Right atrium auricular region (tissue), 2 donors: ENCODE data around the gene SPTLC3. TPM values are rescaled to one million over a fixed set of nuclear protein-coding genes. Genes with fewer than 3 reads are reported as not detected.

Experiments
- DNase-seq: peaks from one replicate; pipeline ENCODE4 v3.0.0-alpha.2; 2019; ENCODE audit warnings: low spot score
- H3K27ac ChIP-seq, 2 donors: fragments of 200-600 bp; sonication (generic); 1 replicate in 1 of 2; 2 replicates in 1 of 2; pipeline ENCODE4 v1.5.1; 2016 to 2019
- H3K27me3 ChIP-seq, 2 donors: fragments of 200-600 bp; sonication (generic); one replicate each; pipeline versions ENCODE4 v1.5.1 to v1.6.0; 2017 to 2019
- H3K36me3 ChIP-seq: fragments of 200-600 bp; sonication (generic); one replicate; pipeline ENCODE4 v1.5.1; 2016
- H3K4me1 ChIP-seq, 2 donors: fragments of 200-600 bp; sonication (generic); one replicate each; pipeline versions ENCODE4 v1.5.1 to v1.6.0; 2017 to 2019
- H3K4me3 ChIP-seq, 2 donors: fragments of 200-600 bp; sonication (generic); 1 replicate in 1 of 2; 2 replicates in 1 of 2; pipeline ENCODE4 v1.5.1; 2017 to 2019; ENCODE audit warnings: mild to moderate bottlenecking in 1 of 2, moderate library complexity in 1 of 2
- H3K9me3 ChIP-seq, 2 donors: fragments of 200-600 bp; sonication (generic); one replicate each; pipeline ENCODE4 v1.5.1; 2019
- total RNA-seq, 2 donors: library from RNA; depleted of rRNA; stranded (reverse); fragments of >200 nt; gene quantifications; one replicate each; pipeline ENCODE4 v1.1.0, GENCODE V29; 2016
- TF ChIP-seq, protein P1 (sequence below), 2 donors: fragments of 200-600 bp; sonication (generic); IDR thresholded peaks; one replicate each; pipeline ENCODE4 v1.5.1; 2019; ENCODE audit warnings: antibody characterized with exemption in 2 of 2

Gene SPTLC3
- total RNA-seq, 2 donors from 2014 or later: 2.8 to 4.2 TPM

DNA sequence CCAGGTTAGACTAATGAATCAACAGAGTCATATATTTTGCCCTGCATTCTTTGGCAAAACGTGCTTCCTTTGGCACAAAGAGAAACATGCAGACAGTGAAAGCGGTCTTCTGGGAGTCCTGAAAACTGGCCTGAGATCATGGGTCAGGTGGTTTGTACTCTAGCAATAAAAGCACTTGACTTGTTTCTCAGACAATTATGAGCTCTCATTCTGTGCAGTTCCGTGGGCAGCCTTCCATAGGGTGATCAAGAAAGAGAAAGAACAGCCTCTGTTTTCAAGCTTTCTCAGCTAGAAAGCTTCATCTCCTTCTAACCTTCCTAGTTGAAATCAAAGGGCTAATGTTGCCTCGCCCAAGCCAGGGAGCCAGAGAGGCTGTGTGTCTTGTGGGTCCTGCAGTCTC lies 149.6 kb downstream of the SPTLC3 start:
- TF ChIP-seq, protein P1, sequence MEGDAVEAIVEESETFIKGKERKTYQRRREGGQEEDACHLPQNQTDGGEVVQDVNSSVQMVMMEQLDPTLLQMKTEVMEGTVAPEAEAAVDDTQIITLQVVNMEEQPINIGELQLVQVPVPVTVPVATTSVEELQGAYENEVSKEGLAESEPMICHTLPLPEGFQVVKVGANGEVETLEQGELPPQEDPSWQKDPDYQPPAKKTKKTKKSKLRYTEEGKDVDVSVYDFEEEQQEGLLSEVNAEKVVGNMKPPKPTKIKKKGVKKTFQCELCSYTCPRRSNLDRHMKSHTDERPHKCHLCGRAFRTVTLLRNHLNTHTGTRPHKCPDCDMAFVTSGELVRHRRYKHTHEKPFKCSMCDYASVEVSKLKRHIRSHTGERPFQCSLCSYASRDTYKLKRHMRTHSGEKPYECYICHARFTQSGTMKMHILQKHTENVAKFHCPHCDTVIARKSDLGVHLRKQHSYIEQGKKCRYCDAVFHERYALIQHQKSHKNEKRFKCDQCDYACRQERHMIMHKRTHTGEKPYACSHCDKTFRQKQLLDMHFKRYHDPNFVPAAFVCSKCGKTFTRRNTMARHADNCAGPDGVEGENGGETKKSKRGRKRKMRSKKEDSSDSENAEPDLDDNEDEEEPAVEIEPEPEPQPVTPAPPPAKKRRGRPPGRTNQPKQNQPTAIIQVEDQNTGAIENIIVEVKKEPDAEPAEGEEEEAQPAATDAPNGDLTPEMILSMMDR (IDR thresholded peaks at IDR 0.05): no peak
- H3K27me3 ChIP-seq: no peaks in the 10 kb centered on the region
- DNase-seq: no peak
- peaks cover 0 to 16% of the 10 kb centered on the region in 2 donors for H3K4me1 ChIP-seq
- no peaks in the 10 kb centered on the region for H3K9me3 ChIP-seq
- H3K27ac ChIP-seq: no peak overlapping the region
- H3K36me3 ChIP-seq: peaks cover 10% of the 10 kb centered on the region
- H3K4me3 ChIP-seq: no peak overlapping the region

- no peaks in the 10 kb centered on the region for H3K27me3 ChIP-seq
Measured at GRCh38 chr20:13159889-13160288, 151.1 kb downstream of the SPTLC3 start.

GRCh38 chr20:13165203-13165602 lies 156.4 kb downstream of the SPTLC3 start:
- no peaks in the 10 kb centered on the region for H3K36me3 ChIP-seq
- no peak for DNase-seq
- TF ChIP-seq, protein P1 (IDR thresholded peaks at IDR 0.05): no peak

More at GRCh38 chr20:13159889-13160288, 151.1 kb downstream of the SPTLC3 start:
- Histone ChIP-seq H3K4me3 (no peak overlapping the region), H3K4me1 (peaks cover 0 to 16% of the 10 kb centered on the region in 2 donors), H3K9me3 (no peaks in the 10 kb centered on the region), H3K36me3 (peaks cover 4% of the 10 kb centered on the region), H3K27ac (no peak overlapping the region)
- DNase-seq: no peak
- TF ChIP-seq, protein P1 (IDR thresholded peaks at IDR 0.05): no peak

DNA sequence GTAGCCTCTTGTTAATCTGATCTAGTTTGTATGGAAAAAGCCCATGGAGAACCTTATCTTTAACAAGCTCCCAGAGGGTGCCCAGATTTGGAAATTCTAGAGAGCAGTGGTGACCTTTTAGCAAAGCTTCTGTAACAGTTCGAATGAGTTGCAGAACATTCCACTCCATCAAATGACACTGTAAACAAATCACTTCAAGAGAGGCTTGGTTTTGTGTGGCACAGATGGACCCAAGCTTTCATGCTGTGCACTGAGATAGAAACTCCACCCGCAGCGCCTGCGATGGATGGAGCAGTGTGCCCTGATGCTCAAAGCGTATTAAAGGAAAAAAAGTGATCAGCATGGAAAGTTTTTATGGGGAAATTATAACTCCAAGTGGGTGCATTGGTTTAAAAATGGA lies 157.2 kb downstream of the SPTLC3 start:
- no peaks in the 10 kb centered on the region for H3K36me3 ChIP-seq
- TF ChIP-seq, protein P1 (IDR thresholded peaks at IDR 0.05): no peak
- H3K27ac ChIP-seq: no peak overlapping the region
- H3K4me1 ChIP-seq: no peaks in the 10 kb centered on the region
- H3K4me3 ChIP-seq: no peak overlapping the region
- H3K27me3 ChIP-seq: no peaks in the 10 kb centered on the region
- H3K9me3 ChIP-seq: peaks cover 0 to 7% of the 10 kb centered on the region in 2 donors
- no peak for DNase-seq

More at GRCh38 chr20:13165203-13165602, 156.4 kb downstream of the SPTLC3 start:
- Histone ChIP-seq H3K27me3 (no peaks in the 10 kb centered on the region), H3K9me3 (peaks cover 0 to 7% of the 10 kb centered on the region in 2 donors), H3K4me1 (no peaks in the 10 kb centered on the region), H3K27ac (no peak overlapping the region), H3K4me3 (no peak overlapping the region)

- TF ChIP-seq, protein P1 (IDR thresholded peaks at IDR 0.05): no peak
- Histone ChIP-seq H3K9me3 (peaks cover 0 to 7% of the 10 kb centered on the region in 2 donors), H3K27ac (no peak overlapping the region), H3K4me3 (no peak overlapping the region), H3K36me3 (no peaks in the 10 kb centered on the region), H3K27me3 (no peaks in the 10 kb centered on the region), H3K4me1 (no peaks in the 10 kb centered on the region)
- DNase-seq: no peak
Measured at GRCh38 chr20:13166437-13166836, 157.7 kb downstream of the SPTLC3 start.

DNA sequence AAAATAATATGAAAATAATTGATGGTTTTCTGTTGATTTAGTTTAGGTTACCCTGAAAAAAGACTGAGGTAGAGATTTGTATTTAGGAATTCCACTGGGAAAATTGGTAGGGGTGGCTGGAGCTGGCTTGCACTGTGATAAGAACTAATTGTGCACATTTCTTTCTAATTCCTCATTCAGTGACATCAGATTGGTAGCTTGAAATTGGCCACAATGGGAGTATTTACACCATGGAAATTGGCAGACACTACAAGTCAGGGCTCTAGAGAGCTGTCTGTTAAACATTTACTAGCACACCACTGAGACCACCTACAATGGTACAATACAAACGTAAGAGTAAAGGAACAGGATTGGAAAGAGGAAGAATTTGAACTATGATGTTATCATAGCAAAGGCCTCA lies 160.3 kb downstream of the SPTLC3 start:
- TF ChIP-seq, protein P1 (IDR thresholded peaks at IDR 0.05): no peak
- no peak overlapping the region for H3K27ac ChIP-seq
- no peaks in the 10 kb centered on the region for H3K27me3 ChIP-seq
- DNase-seq: no peak
- H3K4me1 ChIP-seq: no peaks in the 10 kb centered on the region
- H3K4me3 ChIP-seq: no peak overlapping the region
- no peaks in the 10 kb centered on the region for H3K36me3 ChIP-seq
- H3K9me3 ChIP-seq: peaks cover 0 to 7% of the 10 kb centered on the region in 2 donors
